HepG2 (cell line): ENCODE results near the gene SKI. TPM values are rescaled to one million over a fixed set of nuclear protein-coding genes. Genes with fewer than 3 reads are reported as not detected.

ENCODE experiments used
- CENPT ChIP-seq: sonication (generic); formaldehyde crosslinking; IDR thresholded peaks from 2 replicates; pipeline ENCODE4 v1.8.0; 2022; ENCODE audit warnings: low read depth, mild to moderate bottlenecking, moderate library complexity, missing genetic modification reagents
- CREB1 ChIP-seq, 2 experiments: fragments of 450-650 bp in 1 of 2; IDR thresholded peaks; 2 replicates each; pipeline ENCODE4 v1.6.1; 2016 to 2017; ENCODE audit warnings: control low read depth in 1 of 2, mild to moderate bottlenecking in 1 of 2, missing compliant biosample characterization in 1 of 2, missing genetic modification characterization in 1 of 2
- FOSL1 ChIP-seq: sonication (generic); formaldehyde crosslinking; IDR thresholded peaks from 2 replicates; pipeline ENCODE4 v1.9.0; 2021; ENCODE audit warnings: missing genetic modification reagents, borderline replicate concordance
- HNRNPLL ChIP-seq: fragments of 200-400 bp; formaldehyde crosslinking; IDR thresholded peaks from 2 replicates; pipeline ENCODE4 v1.6.1; 2017; ENCODE audit warnings: mild to moderate bottlenecking, low read depth, low read length; ENCODE audit not compliant: poor library complexity, severe bottlenecking
- RXRB ChIP-seq: IDR thresholded peaks from 2 replicates; pipeline ENCODE4 v1.6.1; 2016; ENCODE audit warnings: borderline replicate concordance, missing genetic modification reagents, missing compliant biosample characterization
- SOX5 ChIP-seq: IDR thresholded peaks from 2 replicates; pipeline ENCODE4 v1.6.1; 2016; ENCODE audit warnings: borderline replicate concordance
- TMF1 ChIP-seq: sonication (generic); formaldehyde crosslinking; IDR thresholded peaks from 2 replicates; pipeline ENCODE4 v1.8.1; 2022; ENCODE audit warnings: low read depth, missing genetic modification reagents
- ZNF142 ChIP-seq: sonication (generic); formaldehyde crosslinking; IDR thresholded peaks from 2 replicates; pipeline ENCODE4 v1.4.0; 2020; ENCODE audit warnings: missing genetic modification reagents
- ZNF207 ChIP-seq: fragments of 450-650 bp; IDR thresholded peaks from 2 replicates; pipeline ENCODE4 v1.6.1; 2016; ENCODE audit warnings: antibody characterized with exemption, borderline replicate concordance
- ZNF556 ChIP-seq: sonication (generic); formaldehyde crosslinking; IDR thresholded peaks from 2 replicates; pipeline ENCODE4 v1.4.0; 2020; ENCODE audit warnings: mild to moderate bottlenecking, missing genetic modification reagents, borderline replicate concordance
- ZNF761 ChIP-seq: sonication (generic); formaldehyde crosslinking; conservative IDR thresholded peaks from 2 replicates; pipeline ENCODE4 v1.4.0; 2020; ENCODE audit warnings: mild to moderate bottlenecking, missing genetic modification reagents
- ZNF790 ChIP-seq: sonication (generic); formaldehyde crosslinking; IDR thresholded peaks from 2 replicates; pipeline ENCODE4 v1.8.0; 2022; ENCODE audit warnings: missing genetic modification reagents, mild to moderate bottlenecking, borderline replicate concordance
- polyA plus RNA-seq, 8 experiments: library from polyadenylated mRNA; depleted of rRNA in 3 of 8; stranded (reverse) in 7 of 8; unstranded in 1 of 8; fragments of >200 nt; fragmentation: Illumina TruSeq in 4 of 8; extraction: Trizol in 4 of 8; gene quantifications; 2 replicates each; pipeline versions ENCODE4 v1.2.1 to v1.2.3, GENCODE V29; 2011 to 2016; ENCODE audit warnings: low read depth in 4 of 8, missing spikeins in 1 of 8, mixed read lengths in 1 of 8; ENCODE audit not compliant: insufficient read depth in 1 of 8
- total RNA-seq, 5 experiments: library from RNA; depleted of rRNA; stranded (reverse); fragments of >200 nt; fragmentation: Illumina TruSeq; extraction: Trizol; gene quantifications; 2 replicates each; pipeline ENCODE4 v1.2.3, GENCODE V29; 2016; ENCODE audit warnings: low read depth in 1 of 5
- TF ChIP-seq, protein P1 (sequence below): sonication (generic); formaldehyde crosslinking; IDR thresholded peaks from 2 replicates; pipeline ENCODE4 v1.4.0; 2020; ENCODE audit warnings: mild to moderate bottlenecking, low read depth, missing genetic modification reagents
- TF ChIP-seq, protein P2 (sequence below): sonication (generic); formaldehyde crosslinking; IDR thresholded peaks from 2 replicates; pipeline ENCODE4 v1.4.0; 2020; ENCODE audit warnings: missing genetic modification reagents, mild to moderate bottlenecking, borderline replicate concordance
- TF ChIP-seq, protein P3 (sequence below): IDR thresholded peaks from 2 replicates; pipeline ENCODE4 v1.6.1; 2016
- TF ChIP-seq, protein P4 (sequence below): sonication (generic); formaldehyde crosslinking; IDR thresholded peaks from 2 replicates; pipeline ENCODE4 v1.5.0; 2020; ENCODE audit warnings: missing genetic modification reagents
- TF ChIP-seq, protein P5 (sequence below): sonication (generic); formaldehyde crosslinking; IDR thresholded peaks from 2 replicates; pipeline ENCODE4 v1.8.1; 2023; ENCODE audit warnings: mild to moderate bottlenecking, inconsistent platforms, moderate library complexity, missing genetic modification reagents, borderline replicate concordance

SKI gene
- total and polyA plus RNA-seq, 2 of the 13 experiments (the other 11 are each of a cell fraction or from before 2014, with no cell fraction given), result 4.7 to 6.9 TPM

- TF ChIP-seq ZNF142 (CRISPR knock-in tag), result no peak
- no peak for TF ChIP-seq ZNF207
- no peak for TF ChIP-seq CENPT (CRISPR knock-in tag)
- no peak for TF ChIP-seq RXRB (CRISPR knock-in tag)
- TF ChIP-seq, protein P1, sequence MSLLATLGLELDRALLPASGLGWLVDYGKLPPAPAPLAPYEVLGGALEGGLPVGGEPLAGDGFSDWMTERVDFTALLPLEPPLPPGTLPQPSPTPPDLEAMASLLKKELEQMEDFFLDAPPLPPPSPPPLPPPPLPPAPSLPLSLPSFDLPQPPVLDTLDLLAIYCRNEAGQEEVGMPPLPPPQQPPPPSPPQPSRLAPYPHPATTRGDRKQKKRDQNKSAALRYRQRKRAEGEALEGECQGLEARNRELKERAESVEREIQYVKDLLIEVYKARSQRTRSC, result no peak
- no peak for TF ChIP-seq TMF1 (CRISPR knock-in tag)
- TF ChIP-seq CREB1 (IDR thresholded peaks at IDR 0.05), result no peak
- no peak for TF ChIP-seq CREB1 (CRISPR knock-in tag; IDR thresholded peaks at IDR 0.05)
- no peak for TF ChIP-seq ZNF761 (CRISPR knock-in tag)
- TF ChIP-seq HNRNPLL, result no peak
- TF ChIP-seq, protein P2, sequence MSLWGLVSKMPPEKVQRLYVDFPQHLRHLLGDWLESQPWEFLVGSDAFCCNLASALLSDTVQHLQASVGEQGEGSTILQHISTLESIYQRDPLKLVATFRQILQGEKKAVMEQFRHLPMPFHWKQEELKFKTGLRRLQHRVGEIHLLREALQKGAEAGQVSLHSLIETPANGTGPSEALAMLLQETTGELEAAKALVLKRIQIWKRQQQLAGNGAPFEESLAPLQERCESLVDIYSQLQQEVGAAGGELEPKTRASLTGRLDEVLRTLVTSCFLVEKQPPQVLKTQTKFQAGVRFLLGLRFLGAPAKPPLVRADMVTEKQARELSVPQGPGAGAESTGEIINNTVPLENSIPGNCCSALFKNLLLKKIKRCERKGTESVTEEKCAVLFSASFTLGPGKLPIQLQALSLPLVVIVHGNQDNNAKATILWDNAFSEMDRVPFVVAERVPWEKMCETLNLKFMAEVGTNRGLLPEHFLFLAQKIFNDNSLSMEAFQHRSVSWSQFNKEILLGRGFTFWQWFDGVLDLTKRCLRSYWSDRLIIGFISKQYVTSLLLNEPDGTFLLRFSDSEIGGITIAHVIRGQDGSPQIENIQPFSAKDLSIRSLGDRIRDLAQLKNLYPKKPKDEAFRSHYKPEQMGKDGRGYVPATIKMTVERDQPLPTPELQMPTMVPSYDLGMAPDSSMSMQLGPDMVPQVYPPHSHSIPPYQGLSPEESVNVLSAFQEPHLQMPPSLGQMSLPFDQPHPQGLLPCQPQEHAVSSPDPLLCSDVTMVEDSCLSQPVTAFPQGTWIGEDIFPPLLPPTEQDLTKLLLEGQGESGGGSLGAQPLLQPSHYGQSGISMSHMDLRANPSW (CRISPR knock-in tag), result no peak
- TF ChIP-seq, protein P3, sequence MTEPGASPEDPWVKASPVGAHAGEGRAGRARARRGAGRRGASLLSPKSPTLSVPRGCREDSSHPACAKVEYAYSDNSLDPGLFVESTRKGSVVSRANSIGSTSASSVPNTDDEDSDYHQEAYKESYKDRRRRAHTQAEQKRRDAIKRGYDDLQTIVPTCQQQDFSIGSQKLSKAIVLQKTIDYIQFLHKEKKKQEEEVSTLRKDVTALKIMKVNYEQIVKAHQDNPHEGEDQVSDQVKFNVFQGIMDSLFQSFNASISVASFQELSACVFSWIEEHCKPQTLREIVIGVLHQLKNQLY (CRISPR knock-in tag), result no peak
- TF ChIP-seq FOSL1 (CRISPR knock-in tag), result no peak
- no peak for TF ChIP-seq ZNF790 (CRISPR knock-in tag)
- no peak for TF ChIP-seq ZNF556 (CRISPR knock-in tag)
- TF ChIP-seq, protein P4, sequence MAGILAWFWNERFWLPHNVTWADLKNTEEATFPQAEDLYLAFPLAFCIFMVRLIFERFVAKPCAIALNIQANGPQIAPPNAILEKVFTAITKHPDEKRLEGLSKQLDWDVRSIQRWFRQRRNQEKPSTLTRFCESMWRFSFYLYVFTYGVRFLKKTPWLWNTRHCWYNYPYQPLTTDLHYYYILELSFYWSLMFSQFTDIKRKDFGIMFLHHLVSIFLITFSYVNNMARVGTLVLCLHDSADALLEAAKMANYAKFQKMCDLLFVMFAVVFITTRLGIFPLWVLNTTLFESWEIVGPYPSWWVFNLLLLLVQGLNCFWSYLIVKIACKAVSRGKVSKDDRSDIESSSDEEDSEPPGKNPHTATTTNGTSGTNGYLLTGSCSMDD (CRISPR knock-in tag), result no peak
- no peak for TF ChIP-seq SOX5 (CRISPR knock-in tag)
- TF ChIP-seq, protein P5, sequence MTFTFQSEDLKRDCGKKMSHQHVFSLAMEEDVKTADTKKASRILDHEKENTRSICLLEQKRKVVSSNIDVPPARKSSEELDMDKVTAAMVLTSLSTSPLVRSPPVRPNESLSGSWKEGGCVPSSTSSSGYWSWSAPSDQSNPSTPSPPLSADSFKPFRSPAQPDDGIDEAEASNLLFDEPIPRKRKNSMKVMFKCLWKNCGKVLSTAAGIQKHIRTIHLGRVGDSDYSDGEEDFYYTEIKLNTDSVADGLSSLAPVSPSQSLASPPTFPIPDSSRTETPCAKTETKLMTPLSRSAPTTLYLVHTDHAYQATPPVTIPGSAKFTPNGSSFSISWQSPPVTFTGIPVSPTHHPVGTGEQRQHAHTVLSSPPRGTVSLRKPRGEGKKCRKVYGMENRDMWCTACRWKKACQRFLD (CRISPR knock-in tag), result no peak
These were observed 88.4 kb downstream of the SKI start (continued) for GRCh38 chr1:2316451-2316961.
